Adrenal gland (tissue), 5 donors: ENCODE data around the gene LRCH4.
A peak's percentile ranks its signal among the peaks of the same experiment; 100 is the strongest.

Experiments
- POLR2A ChIP-seq, 2 donors: fragments of 450-650 bp; IDR thresholded peaks; one replicate each; pipeline ENCODE4 v1.6.1; 2017; ENCODE audit warnings: antibody characterized with exemption in 2 of 2, mild to moderate bottlenecking in 2 of 2, moderate library complexity in 1 of 2
- TF ChIP-seq, protein P1 (sequence below), 6 experiments: fragments of 450-650 bp in 4 of 6; fragments of 200-600 bp in 2 of 6; sonication (generic) in 1 of 6; IDR thresholded peaks; 1 replicate in 5 of 6; 2 replicates in 1 of 6; pipeline versions ENCODE4 v1.5.1 to v1.8.0; 2016 to 2021; ENCODE audit warnings: antibody characterized with exemption in 6 of 6, mild to moderate bottlenecking in 2 of 6, moderate library complexity in 1 of 6
- donor health status: DM: no; HTN: no; CAD: no.

DNA sequence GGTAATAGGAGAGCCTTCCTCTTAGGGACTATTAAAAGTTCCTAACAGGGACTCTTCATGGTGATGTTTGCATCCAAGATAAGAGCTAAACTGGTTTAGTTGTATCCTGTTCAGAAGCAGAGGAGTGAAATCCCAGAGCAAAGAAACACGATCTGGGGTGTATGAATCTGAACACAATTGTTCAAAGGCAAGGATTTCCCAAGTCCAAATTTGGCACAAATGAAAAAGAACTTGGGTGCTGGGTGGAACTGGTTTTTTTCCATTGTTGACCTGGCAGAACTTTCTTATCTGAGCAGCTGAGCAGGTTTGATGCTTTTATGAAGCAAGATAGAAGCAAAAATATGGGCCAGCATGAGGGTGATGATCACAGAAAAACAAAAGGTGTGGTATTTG is 41.0 kb downstream of the LRCH4 start:
- TF ChIP-seq, protein P1, sequence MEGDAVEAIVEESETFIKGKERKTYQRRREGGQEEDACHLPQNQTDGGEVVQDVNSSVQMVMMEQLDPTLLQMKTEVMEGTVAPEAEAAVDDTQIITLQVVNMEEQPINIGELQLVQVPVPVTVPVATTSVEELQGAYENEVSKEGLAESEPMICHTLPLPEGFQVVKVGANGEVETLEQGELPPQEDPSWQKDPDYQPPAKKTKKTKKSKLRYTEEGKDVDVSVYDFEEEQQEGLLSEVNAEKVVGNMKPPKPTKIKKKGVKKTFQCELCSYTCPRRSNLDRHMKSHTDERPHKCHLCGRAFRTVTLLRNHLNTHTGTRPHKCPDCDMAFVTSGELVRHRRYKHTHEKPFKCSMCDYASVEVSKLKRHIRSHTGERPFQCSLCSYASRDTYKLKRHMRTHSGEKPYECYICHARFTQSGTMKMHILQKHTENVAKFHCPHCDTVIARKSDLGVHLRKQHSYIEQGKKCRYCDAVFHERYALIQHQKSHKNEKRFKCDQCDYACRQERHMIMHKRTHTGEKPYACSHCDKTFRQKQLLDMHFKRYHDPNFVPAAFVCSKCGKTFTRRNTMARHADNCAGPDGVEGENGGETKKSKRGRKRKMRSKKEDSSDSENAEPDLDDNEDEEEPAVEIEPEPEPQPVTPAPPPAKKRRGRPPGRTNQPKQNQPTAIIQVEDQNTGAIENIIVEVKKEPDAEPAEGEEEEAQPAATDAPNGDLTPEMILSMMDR (IDR thresholded peaks at IDR 0.05): no peak
- TF ChIP-seq POLR2A (IDR thresholded peaks at IDR 0.05): peak in 1 of 2 donors; percentile 63
